UCSD-AML1 (cell line): ENCODE measurements around the gene CFAP20DC.

Source experiments
- DNase-seq: peaks from one replicate; lab custom pipeline; 2025; ENCODE audit not compliant: unreplicated experiment; lab: John Stamatoyannopoulos, UW

Gene CFAP20DC

GRCh38 chr3:59027607-59028006 lies 22.2 kb downstream of the CFAP20DC start:
- DNase-seq, result no peak

GRCh38 chr3:59023612-59024011 lies 26.2 kb downstream of the CFAP20DC start:
- no peak for DNase-seq

- DNase-seq, result no peak
Measured at GRCh38 chr3:59017617-59017984, 32.2 kb downstream of the CFAP20DC start.

- no peak for DNase-seq
Measured at GRCh38 chr3:59016930-59017616, 32.8 kb downstream of the CFAP20DC start.

DNA sequence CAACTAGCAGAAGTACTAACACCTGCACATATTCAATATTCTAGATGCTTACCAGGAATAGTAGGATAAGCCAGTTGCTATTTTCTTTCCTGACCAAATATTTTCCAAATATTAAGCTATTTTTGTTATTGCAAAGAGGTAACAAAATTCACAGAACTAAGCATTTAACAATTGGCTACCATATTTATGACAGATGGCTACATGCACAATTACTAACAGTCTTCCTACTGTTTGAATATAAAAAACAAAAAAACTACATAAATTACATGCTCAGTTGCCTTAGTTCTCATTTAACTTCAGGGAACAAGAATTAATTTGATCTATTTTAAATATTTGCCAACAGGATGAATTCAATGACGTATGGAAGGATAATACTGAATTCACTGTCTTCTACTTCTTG lies 36.2 kb downstream of the CFAP20DC start:
- DNase-seq, result no peak

DNA sequence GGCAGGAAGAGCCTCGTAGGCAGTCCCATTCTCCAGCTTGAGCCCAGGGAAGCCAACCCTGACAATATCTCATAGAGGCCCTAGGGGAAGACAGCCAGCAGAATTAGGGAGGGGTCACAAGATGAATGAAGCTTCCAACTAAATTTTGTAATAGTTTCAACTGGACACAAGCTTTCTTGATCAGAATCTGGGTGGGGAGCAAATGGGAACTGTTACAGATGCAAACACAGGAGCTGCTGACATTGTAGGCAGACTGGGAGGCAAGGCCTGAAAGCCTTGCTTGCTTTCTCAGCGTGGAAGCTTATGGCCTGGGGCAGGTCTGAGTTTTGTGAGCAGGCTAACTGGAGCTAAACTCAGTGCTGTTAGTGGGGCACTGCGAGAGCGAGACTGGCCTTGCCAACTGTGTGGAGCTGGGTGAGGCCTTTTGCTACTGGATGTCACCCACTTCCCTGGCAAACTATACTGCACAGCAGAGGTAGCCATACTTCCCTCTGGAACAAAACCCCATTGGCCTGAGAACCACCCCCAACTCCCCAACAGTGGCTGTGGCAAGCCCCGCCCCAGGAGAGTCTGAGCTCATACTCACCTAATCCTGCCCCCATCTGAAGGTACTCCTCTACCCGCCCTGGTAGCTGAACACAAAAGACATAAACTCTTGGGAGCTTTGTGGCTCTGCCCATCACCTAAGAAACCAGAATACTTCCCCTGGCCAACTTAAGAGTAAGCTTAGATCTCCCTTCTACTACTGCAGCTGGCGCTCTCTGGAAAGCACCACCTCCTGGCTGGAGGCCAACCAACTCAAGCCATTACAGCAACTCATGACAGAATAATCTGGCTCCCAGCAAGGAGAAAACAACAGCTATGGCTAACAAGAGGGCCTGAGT lies 42.9 kb downstream of the CFAP20DC start:
- DNase-seq, result no peak

DNA sequence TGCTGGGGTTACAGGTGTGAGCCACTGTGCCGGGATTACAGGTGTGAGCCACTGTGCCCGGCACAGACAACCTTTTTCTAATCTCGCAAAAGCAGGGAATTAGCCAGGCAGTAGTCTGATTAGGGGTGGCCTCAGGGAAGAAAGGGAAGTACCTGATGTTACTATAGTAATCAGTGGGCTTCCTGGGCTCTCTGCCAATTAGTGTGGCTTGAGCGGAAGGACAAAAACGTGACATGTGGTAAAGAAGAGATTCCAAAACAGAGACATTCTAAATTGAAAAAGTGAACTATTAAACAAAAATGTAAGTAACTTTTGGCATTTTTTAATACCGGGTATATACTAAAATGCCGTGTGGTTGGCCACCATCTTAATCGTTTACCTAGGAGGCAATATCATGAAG lies 48.1 kb downstream of the CFAP20DC start:
- DNase-seq, result no peak

DNA sequence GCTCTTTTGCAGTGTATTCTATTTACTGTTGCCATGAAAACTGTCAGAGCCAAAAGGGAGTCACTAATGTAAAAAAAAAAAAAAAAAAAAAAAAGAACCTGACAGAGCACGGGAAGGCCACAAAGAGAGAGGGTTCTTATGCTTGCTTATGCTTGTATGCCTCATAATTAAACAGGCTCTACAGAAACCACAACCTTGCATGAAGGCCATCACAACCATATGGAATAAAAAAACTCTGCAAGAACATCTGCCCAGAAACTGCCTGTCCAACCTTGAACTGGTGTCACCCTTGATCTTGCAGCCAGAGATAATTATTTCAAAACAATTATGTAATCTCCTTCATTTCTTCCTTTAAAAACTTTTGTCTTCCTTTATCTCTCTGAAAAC lies 50.1 kb downstream of the CFAP20DC start:
- no peak for DNase-seq

- no peak for DNase-seq
Measured at GRCh38 chr3:58999134-58999773, 50.6 kb downstream of the CFAP20DC start.

- no peak for DNase-seq
Measured at GRCh38 chr3:58998476-58999117, 51.2 kb downstream of the CFAP20DC start.

GRCh38 chr3:58996730-58997129 lies 53.1 kb downstream of the CFAP20DC start:
- DNase-seq, result no peak

DNA sequence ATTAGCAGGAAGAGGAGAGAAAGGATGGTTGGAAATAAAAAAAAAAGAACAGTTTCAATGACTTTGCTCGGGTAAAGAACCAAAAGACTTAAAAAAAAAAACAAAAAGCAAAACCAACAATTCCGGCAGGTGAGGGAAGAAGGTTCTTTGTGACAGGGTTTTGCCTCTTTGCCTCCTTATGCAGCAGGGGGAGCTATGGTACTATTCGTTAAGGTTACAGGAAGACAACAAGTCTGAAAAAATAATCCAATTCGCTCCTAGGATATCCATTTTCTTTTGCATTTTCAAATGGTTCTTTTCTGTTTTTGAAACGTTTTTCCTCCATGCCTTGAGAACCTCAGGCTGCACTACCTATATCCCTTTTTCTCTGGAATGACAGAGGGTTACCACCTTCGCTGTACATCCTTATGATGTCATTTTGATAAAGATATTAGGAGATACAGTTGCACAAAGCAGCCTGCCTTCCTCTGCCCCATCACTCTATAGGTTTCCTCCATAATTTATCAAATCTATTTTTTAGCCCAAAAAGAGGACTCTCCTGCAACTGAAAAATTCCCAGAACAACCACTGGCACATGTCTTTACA lies 55.0 kb downstream of the CFAP20DC start:
- DNase-seq, result no peak

- no peak for DNase-seq
Measured at GRCh38 chr3:58993547-58993946, 56.3 kb downstream of the CFAP20DC start.

DNA sequence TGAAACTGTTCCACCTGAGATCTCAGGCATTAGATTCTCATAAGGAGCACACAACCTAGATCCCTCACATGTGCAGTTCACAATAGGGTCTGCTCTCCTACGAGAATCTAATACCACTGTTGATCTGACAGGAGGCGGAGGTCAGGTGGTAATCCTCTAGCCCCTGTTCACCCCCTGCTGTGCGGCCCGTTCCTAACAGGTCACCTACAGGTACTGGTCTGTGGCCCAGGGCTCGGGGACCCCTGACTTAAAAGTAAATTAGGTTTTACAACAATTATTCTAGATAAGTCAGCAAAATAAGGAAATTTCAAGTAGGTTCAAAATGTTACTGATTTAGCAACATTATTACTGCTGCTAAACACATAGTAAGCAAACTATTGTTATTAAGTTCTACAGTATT lies 58.2 kb downstream of the CFAP20DC start:
- no peak for DNase-seq

GRCh38 chr3:58991026-58991425 lies 58.8 kb downstream of the CFAP20DC start:
- no peak for DNase-seq

DNA sequence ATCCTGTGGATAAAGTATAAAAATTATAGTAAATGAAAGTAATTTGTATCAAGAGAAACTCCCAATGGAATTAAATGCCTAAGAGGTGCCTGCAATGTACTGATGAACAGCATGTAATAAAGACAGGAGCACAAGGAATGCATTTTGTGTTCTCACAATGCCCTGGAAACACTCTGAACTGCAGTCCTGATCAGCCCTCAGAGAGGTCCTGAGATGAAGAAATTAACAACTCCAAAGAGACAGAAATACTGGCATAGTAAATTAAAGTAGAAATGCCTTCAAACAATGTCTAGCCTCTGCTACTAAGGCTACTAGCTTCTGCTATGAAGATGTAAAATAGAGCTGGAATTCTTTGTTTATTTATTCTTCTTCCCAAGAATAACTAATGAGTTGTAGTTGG lies 59.9 kb downstream of the CFAP20DC start:
- DNase-seq, result no peak

- DNase-seq, result no peak
Measured at GRCh38 chr3:58989163-58989562, 60.7 kb downstream of the CFAP20DC start.

GRCh38 chr3:58988041-58988440 lies 61.8 kb downstream of the CFAP20DC start:
- DNase-seq, result no peak

- DNase-seq, result no peak
Measured at GRCh38 chr3:58986654-58987053, 63.2 kb downstream of the CFAP20DC start.

DNA sequence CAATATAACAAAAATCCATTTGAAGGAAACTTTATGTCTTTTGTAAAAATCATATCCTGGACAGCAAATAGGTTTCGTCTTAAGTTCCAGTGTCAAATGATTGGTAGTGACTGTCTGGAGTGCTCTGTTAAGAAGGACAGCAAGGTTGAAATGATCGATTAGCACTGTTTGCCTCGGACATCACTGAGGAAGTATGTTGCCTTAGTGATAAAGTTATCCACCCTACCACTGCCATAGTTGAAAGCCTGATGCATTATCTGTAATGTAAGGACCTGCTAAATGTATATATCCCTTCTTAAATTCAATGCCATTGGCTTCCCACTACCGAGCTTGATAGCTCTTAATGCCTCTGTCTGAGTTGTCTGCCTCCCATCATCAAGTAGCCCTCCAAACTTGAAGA lies 70.0 kb downstream of the CFAP20DC start:
- DNase-seq, result no peak

GRCh38 chr3:58973796-58974195 lies 76.0 kb downstream of the CFAP20DC start:
- no peak for DNase-seq
